Lung (tissue), 12 donors: Measurements from ENCODE around the gene PCLO. TPM values are rescaled to one million over a fixed set of nuclear protein-coding genes. Genes with fewer than 3 reads are reported as not detected.

Experiments
- ATAC-seq: fragments of 200-7000 bp; cut with Tn5 transposase; one replicate; pipeline ENCODE4 v1.9.1; 2020; ENCODE audit warnings: moderate number of reproducible peaks; ENCODE audit not compliant: insufficient read depth, low FRiP score
- DNase-seq, 3 donors: peaks; one replicate each; pipeline ENCODE4 v3.0.0-alpha.2; 2013 to 2017
- H3K27ac ChIP-seq, 2 donors: one replicate each; pipeline ENCODE4 v1.5.1; 2013; ENCODE audit warnings: mild to moderate bottlenecking in 2 of 2, moderate library complexity in 2 of 2, control low read depth in 1 of 2, inconsistent platforms in 1 of 2, low read depth in 1 of 2, low read length in 1 of 2
- H3K27me3 ChIP-seq, 3 donors: one replicate each; pipeline ENCODE4 v1.5.1; 2013; ENCODE audit warnings: low read length in 2 of 3; ENCODE audit not compliant: control insufficient read depth in 3 of 3, insufficient read depth in 3 of 3
- H3K36me3 ChIP-seq, 4 donors: one replicate each; pipeline ENCODE4 v1.5.1; 2013; ENCODE audit warnings: low read length in 4 of 4, mild to moderate bottlenecking in 1 of 4, moderate library complexity in 1 of 4; ENCODE audit not compliant: control insufficient read depth in 4 of 4, insufficient read depth in 4 of 4
- H3K4me1 ChIP-seq, 5 donors: one replicate each; pipeline ENCODE4 v1.5.1; 2013; ENCODE audit warnings: low read length in 5 of 5, mild to moderate bottlenecking in 2 of 5, moderate library complexity in 1 of 5; ENCODE audit not compliant: control insufficient read depth in 5 of 5, insufficient read depth in 5 of 5
- H3K4me3 ChIP-seq: one replicate; pipeline ENCODE4 v1.5.1; 2013; ENCODE audit warnings: mild to moderate bottlenecking, control low read depth, moderate library complexity
- H3K9ac ChIP-seq, 2 donors: one replicate each; pipeline ENCODE4 v1.5.1; 2013; ENCODE audit warnings: low read length in 2 of 2, control low read depth in 1 of 2; ENCODE audit not compliant: insufficient read depth in 1 of 2
- H3K9me3 ChIP-seq, 4 donors: one replicate each; pipeline ENCODE4 v1.5.1; 2013; ENCODE audit warnings: low read length in 3 of 4, mild to moderate bottlenecking in 1 of 4, moderate library complexity in 1 of 4; ENCODE audit not compliant: control insufficient read depth in 4 of 4, insufficient read depth in 3 of 4
- CTCF ChIP-seq: IDR thresholded peaks from 2 replicates; pipeline ENCODE4 v1.5.1; 2012; ENCODE audit warnings: mild to moderate bottlenecking; ENCODE audit errors: control extremely low read depth, extremely low read depth
- WGBS, 2 donors: extraction: QIAGEN DNeasy Blood & Tissue Kit; methylation state at CpG; one replicate each; pipeline ENCODE4 v1.1.7; 2013; 5-methylcytosine and 5-hydroxymethylcytosine counted together
- polyA plus RNA-seq, 2 donors: library from polyadenylated mRNA; stranded (reverse); fragments of 200-250 nt; gene quantifications; one replicate each; pipeline ENCODE4 v1.2.1, GENCODE V29; 2013
- total RNA-seq, 2 donors: library from RNA; depleted of rRNA in 1 of 2; stranded (reverse); fragments of >200 nt in 1 of 2; gene quantifications; one replicate each; pipeline ENCODE4 v1.2.1, GENCODE V29; 2014 to 2021
- donor health status: control.
- donor health status: control.
- donor health status: Bipolar disorder and iron deficiency.
- donor health status: healthy.
- donor health status: DM: yes; HTN: yes; CAD: no.

The PCLO gene
- total and polyA plus RNA-seq, 4 donors = 1.0 to 8.3 (median 3.7) TPM

GRCh38 chr7:83072576-83073517, 89.8 kb downstream of the PCLO start:
- no peak overlapping the region for H3K27ac ChIP-seq
- no peaks in the 10 kb centered on the region for H3K9me3 ChIP-seq
- no peaks in the 10 kb centered on the region for H3K36me3 ChIP-seq
- H3K27me3 ChIP-seq = no peaks in the 10 kb centered on the region
- WGBS, 2 donors = 78 to 79% methylated on average over 2 of the region's 2 CpGs
- no peak for TF ChIP-seq CTCF
- ATAC-seq = no peak
- no peak overlapping the region for H3K9ac ChIP-seq
- no peak for DNase-seq
- no peaks in the 10 kb centered on the region for H3K4me1 ChIP-seq
- H3K4me3 ChIP-seq = no peak overlapping the region

- DNase-seq = peak in 1 of 3 donors; percentile 6
- Histone ChIP-seq H3K36me3 (no peaks in the 10 kb centered on the region), H3K9ac (no peak overlapping the region), H3K27me3 (no peaks in the 10 kb centered on the region), H3K9me3 (no peaks in the 10 kb centered on the region), H3K4me1 (no peaks in the 10 kb centered on the region), H3K4me3 (no peak overlapping the region), H3K27ac (no peak overlapping the region)
- no peak for TF ChIP-seq CTCF
- ATAC-seq = no peak
- 27 to 37% methylated on average over 3 of the region's 3 CpGs for WGBS, 2 donors
These were observed 97.0 kb downstream of the PCLO start for GRCh38 chr7:83065714-83066113.

- Histone ChIP-seq H3K9me3 (no peaks in the 10 kb centered on the region), H3K36me3 (no peaks in the 10 kb centered on the region), H3K27ac (no peak overlapping the region), H3K4me3 (no peak overlapping the region), H3K9ac (no peak overlapping the region), H3K4me1 (no peaks in the 10 kb centered on the region), H3K27me3 (no peaks in the 10 kb centered on the region)
- ATAC-seq = no peak
- no peak for TF ChIP-seq CTCF
- peak in 1 of 3 donors; percentile 9 for DNase-seq
These were observed 102.5 kb downstream of the PCLO start for GRCh38 chr7:83060218-83060617.
